OCI-LY7 (cell line): ENCODE results near the gene TEX2.

Experiments used
- EZH2phosphoT487 ChIP-seq: fragments of 200-600 bp; sonication (generic); IDR thresholded peaks from 2 replicates; pipeline ENCODE4 v1.6.1; 2018; ENCODE audit warnings: low read depth, borderline replicate concordance, mild to moderate bottlenecking, mixed run types, antibody characterized with exemption, low read length, moderate library complexity, mixed read lengths
- TF ChIP-seq, protein P1 (sequence below): fragments of 200-600 bp; sonication (generic); conservative IDR thresholded peaks from 2 replicates; pipeline ENCODE4 v1.5.1; 2014; ENCODE audit warnings: mild to moderate bottlenecking, antibody characterized with exemption, low read length, moderate library complexity, mixed read lengths

DNA sequence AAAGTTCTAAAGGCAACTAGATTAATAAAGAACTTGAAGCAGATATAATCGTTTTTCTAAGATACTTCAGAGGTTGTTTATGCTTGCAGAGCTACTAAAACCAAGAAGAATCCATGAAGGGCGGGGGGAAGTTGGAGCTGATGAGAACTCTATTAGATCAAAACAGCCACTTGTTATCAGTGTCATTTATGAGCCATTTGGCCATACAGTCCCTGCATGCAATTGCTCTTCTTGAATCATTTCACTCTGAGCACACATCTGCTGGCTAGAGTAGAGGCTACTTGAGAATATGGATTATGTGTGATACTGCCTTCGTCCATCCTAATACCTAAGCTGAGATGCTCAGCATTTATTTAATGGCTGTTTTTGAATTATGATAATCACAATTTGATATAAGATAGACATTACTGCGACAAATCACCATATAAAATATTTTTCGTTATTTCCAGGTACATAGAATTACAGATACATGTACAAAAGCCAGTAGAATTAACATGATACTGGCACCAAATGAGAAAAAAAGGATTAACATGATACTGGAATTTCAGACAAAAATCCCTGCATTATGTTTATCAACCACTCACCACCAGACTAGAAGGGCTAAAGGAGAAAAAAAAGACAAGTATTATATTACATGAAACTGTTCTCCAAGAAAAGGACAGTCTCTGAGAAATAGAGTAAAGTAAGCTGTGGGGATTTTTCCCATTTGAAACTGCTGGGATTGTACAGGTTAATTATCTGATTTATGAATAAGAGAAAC, 64.5 kb downstream of the TEX2 start:
- TF ChIP-seq, protein P1, sequence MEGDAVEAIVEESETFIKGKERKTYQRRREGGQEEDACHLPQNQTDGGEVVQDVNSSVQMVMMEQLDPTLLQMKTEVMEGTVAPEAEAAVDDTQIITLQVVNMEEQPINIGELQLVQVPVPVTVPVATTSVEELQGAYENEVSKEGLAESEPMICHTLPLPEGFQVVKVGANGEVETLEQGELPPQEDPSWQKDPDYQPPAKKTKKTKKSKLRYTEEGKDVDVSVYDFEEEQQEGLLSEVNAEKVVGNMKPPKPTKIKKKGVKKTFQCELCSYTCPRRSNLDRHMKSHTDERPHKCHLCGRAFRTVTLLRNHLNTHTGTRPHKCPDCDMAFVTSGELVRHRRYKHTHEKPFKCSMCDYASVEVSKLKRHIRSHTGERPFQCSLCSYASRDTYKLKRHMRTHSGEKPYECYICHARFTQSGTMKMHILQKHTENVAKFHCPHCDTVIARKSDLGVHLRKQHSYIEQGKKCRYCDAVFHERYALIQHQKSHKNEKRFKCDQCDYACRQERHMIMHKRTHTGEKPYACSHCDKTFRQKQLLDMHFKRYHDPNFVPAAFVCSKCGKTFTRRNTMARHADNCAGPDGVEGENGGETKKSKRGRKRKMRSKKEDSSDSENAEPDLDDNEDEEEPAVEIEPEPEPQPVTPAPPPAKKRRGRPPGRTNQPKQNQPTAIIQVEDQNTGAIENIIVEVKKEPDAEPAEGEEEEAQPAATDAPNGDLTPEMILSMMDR, result no peak
- TF ChIP-seq EZH2phosphoT487, result no peak
